WTC11 (cell line): ENCODE results near the gene HLCS.

Experiments
- NR2C2 ChIP-seq: sonication (generic); formaldehyde crosslinking; IDR thresholded peaks from 2 replicates; pipeline ENCODE4 v1.8.0; 2022; ENCODE audit warnings: mild to moderate bottlenecking, missing genetic modification reagents
- TF ChIP-seq, protein P1 (sequence below): fragments of 200-600 bp; IDR thresholded peaks from 2 replicates; pipeline ENCODE4 v1.8.0; 2022; ENCODE audit warnings: antibody characterized with exemption
- TF ChIP-seq, protein P2 (sequence below): sonication (generic); formaldehyde crosslinking; conservative IDR thresholded peaks from 2 replicates; pipeline ENCODE4 v1.8.1; 2022; ENCODE audit warnings: mild to moderate bottlenecking, missing genetic modification reagents
- TF ChIP-seq, protein P3 (sequence below): sonication (generic); formaldehyde crosslinking; IDR thresholded peaks from 2 replicates; pipeline ENCODE4 v1.8.0; 2022; ENCODE audit warnings: mild to moderate bottlenecking, missing genetic modification reagents

DNA sequence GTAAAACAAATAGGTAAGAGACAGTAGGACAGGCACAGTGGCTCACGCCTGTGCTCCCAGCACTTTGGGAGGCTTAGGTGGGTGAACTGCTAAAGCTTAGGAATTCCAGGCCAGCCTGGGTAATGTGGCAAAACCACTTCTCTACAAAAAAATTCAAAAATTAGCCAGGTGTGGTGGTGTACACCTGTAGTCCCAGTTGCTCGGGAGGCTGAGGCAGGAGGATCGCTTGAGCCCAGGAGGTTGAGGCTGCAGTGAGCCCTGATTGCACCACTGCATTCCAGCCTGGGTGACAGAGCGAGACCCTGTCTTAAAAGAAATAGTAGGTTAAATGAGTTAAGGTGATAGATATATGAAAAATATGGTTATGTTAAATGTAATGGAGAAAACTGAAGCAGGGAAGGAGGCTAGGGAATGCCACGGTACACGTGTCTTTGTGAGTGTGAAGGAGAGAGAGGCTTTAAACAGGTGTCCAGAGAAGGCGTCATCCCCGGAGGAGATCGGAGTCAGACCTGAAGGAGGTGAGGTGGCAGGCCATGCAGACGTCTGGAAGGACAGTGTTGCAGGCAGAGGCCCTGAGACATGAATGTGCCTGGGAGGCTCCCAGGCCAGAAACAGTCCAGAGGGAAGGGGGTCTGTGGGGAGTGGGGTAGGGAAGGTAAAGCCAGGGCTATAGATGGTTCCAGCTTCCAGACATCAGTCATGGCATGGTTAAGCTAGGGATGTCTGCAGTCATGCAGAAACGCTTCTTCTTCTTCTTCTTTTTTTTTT, 32.8 kb upstream of the HLCS start:
- TF ChIP-seq NR2C2 (CRISPR knock-in tag), result no peak
- TF ChIP-seq, protein P1, sequence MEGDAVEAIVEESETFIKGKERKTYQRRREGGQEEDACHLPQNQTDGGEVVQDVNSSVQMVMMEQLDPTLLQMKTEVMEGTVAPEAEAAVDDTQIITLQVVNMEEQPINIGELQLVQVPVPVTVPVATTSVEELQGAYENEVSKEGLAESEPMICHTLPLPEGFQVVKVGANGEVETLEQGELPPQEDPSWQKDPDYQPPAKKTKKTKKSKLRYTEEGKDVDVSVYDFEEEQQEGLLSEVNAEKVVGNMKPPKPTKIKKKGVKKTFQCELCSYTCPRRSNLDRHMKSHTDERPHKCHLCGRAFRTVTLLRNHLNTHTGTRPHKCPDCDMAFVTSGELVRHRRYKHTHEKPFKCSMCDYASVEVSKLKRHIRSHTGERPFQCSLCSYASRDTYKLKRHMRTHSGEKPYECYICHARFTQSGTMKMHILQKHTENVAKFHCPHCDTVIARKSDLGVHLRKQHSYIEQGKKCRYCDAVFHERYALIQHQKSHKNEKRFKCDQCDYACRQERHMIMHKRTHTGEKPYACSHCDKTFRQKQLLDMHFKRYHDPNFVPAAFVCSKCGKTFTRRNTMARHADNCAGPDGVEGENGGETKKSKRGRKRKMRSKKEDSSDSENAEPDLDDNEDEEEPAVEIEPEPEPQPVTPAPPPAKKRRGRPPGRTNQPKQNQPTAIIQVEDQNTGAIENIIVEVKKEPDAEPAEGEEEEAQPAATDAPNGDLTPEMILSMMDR, result no peak
- TF ChIP-seq, protein P2, sequence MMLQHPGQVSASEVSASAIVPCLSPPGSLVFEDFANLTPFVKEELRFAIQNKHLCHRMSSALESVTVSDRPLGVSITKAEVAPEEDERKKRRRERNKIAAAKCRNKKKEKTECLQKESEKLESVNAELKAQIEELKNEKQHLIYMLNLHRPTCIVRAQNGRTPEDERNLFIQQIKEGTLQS (CRISPR knock-in tag), result no peak
- TF ChIP-seq, protein P3, sequence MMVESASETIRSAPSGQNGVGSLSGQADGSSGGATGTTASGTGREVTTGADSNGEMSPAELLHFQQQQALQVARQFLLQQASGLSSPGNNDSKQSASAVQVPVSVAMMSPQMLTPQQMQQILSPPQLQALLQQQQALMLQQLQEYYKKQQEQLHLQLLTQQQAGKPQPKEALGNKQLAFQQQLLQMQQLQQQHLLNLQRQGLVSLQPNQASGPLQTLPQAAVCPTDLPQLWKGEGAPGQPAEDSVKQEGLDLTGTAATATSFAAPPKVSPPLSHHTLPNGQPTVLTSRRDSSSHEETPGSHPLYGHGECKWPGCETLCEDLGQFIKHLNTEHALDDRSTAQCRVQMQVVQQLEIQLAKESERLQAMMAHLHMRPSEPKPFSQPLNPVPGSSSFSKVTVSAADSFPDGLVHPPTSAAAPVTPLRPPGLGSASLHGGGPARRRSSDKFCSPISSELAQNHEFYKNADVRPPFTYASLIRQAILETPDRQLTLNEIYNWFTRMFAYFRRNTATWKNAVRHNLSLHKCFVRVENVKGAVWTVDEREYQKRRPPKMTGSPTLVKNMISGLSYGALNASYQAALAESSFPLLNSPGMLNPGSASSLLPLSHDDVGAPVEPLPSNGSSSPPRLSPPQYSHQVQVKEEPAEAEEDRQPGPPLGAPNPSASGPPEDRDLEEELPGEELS (CRISPR knock-in tag), result no peak
